Activated CD4-positive, alpha-beta T cell treated with anti-CD3 and anti-CD28 coated beads for 1 hour (primary cell): ENCODE measurements around the gene NGF.
"Not testable (repeated sequence)": the region's sequence is repeated elsewhere in the genome, so short reads cannot be mapped to it uniquely, and the experiment has no call there.

Experiments
- DNase-seq: peaks from one replicate; pipeline ENCODE4 v3.0.0-alpha.2; 2020

Gene NGF

DNA sequence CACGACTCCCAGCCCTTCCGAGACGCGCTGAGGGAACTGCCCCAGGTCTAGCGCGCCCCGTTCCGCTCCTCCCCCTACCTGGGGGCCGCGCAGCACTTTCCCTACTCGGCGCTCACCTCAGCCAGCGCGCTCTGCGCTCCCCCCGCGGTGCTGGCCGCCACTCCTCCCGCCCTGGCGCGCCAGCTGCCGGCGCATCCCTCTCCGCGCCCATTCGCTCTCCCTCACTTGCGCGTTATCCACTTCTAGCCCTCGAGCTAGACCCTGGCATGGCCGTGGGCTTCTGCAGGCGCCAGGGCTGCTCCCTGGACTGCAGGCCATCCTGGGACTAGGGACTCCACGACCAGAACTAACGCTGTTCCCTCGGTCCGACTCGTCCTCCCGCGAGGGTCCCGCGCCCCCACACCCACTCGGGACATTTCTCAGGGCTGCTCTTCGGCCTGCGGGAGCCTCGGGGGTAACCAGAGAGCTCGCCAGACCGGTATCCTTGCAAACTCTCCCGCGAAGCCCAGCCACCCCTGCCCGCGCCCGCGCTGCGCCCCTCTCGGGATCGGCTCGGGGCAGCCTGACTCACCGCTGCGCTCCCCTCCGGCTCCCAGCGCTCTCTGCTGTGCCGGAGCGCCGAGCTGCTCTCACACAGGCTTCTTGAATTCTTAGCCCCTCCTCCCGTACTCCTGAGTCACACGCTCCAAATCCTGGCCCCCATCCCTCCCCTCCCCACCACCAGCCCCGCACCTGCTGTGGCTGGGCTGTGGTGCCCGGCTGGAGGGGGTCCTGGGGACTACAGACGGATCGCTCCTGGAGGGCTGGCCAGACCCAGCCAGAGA, at the start of gene NGF:
Gene NGF (minus strand): TSS at position 617 of the 824 bp plus-strand sequence. CDS start 51,454 bp downstream, outside the sequence.
- no peak for DNase-seq

DNA sequence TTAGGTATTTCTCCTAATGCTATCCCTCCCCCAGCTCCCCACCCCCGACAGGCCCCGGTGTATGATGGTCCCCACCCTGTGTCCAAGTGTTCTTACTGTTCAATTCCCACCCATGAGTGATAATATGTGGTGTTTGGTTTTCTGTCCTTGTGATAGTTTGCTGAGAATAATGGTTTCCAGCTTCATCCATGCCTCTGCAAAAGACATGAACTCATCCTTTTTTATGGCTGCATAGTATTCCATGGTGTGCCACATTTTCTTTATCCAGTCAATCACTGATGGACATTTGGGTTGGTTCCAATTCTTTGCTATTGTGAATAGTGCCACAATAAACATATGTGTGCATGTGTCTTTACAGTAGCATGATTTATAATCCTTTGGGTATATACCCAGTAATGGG, 45.4 kb upstream of the NGF start:
- DNase-seq: not testable (repeated sequence)

DNA sequence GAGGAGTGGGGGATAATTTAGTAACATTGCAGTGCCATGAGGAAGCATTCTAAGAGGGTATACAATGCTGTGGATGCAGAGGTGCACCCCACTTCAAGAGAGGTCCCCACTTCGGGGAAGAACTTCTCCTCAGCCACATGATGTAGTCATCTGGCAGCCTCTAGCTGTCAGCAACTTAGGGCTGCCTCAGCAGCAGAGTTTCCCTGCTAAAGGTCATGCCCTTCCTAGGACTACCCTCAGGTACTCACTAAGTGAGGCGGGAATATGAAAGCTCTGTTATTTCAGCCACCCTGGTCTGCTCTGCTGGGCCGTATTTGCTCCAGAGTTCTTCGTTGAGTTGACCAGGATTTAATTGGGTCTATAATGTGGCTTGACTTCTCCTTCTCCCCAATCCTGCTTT, 41.9 kb upstream of the NGF start:
- no peak for DNase-seq

- DNase-seq: no peak
These were observed 39.4 kb upstream of the NGF start for GRCh38 chr1:115377411-115377810.

DNA sequence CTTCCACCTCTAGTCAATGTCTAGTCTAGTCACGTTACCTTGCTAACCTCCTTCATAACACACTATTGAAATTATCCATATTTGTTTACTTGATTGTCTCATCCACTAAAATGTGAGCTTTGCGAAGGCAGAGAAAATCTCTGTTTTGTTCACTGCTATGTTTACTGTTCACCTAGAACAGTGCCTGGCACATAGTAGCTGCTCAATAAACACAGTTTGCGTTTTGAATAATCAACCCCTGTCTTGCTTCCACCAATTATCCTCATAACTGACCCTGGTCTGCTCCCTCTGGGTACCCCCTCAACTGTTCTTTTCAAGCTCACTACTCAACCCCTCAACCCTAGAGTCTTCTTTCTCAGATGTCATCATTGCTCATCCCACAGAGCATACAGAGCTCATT, 36.5 kb upstream of the NGF start:
- no peak for DNase-seq

DNA sequence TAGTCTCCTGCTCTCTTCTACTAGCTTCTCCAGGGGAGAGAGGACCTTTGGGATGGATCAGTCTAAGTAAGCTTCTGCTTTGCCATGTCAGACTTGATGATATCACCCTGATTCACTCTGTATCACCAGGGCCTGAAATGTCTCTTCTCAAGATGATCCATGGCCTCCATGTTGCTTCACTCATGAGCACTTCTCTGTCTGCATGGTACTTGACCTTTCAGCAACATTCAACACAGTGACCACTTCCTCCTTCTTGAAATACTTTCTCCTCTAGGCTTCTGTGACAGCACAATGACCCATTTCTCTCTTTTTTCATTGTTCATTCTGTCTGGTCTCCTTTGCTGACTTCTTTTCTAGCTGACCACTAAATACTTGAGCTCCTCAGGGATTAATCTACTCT, 35.3 kb upstream of the NGF start:
- no peak for DNase-seq

DNA sequence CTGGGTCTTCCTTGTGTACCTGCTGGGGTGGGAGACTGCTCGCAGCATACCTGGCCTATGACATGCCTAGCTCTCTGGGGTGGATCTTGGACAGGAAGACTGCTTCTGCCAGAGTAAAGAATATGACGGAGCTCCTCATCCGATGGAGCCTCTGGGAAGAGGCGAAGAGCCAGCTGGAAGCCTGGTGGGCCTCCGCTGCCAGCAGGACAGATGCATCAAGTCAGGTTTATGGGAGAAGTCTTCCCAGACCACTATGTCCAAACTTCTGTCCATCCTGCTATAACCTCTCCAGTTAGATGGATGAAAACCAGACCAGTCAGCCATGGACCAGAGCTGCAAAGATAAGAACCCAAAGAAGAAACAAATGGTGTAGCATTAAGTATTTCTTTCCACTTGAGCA, 27.7 kb upstream of the NGF start:
- DNase-seq: no peak

- DNase-seq: no peak
These were observed 26.7 kb upstream of the NGF start for GRCh38 chr1:115364780-115365155.

DNA sequence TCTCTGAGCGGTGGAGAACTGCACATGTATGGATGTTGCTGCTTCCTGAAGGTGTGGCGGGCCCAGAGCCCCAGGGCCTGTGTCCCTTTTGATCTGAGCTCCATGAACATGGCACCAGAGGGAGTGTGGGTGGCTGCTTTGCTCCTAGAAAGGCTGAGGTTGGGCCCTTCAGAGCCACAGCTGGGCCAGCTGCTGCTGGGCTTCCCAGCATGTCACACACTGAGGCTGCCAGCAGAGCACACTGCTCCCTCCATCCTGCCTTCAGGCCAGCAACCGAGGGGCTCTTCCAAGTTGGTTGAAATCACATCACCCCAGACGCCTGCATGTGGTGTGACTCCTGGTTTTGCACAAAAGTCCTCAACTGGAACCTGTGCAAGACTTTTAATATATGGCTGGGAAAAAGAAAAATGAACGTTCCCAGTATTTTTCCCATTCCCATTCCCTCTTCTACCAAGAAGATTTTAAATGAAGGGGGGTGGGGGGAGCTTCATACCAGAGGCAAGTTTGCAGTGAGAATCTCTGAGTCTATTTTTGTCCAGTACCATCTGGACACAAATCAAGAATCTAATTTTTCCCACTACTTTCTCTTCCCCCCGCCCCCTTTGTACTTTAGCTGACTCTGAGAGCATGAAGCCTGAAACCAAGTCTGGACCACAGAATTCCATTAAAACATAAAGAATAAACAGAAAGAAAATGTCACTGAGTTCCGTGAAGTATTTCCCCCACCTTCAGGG, 26.2 kb upstream of the NGF start:
- no peak for DNase-seq

DNA sequence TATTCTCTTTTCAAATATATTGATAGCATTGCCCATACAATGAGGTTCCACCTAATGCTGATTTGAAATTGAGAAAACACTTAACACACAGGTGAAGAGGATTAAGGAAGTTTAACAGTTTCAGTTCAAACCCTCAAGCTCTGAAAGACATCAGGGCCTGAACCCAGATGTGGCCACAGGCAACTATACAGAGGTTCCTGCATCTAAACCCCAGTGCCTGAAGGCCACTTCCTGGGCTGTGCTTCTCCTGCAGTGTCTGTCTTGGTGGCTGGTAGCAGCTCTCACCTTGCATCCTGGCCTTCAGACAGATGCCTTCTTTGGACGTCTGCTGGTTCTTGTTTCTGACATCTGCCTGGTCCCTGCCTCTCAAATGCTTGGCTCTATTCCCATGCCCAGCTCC, 25.1 kb upstream of the NGF start:
- no peak for DNase-seq

DNA sequence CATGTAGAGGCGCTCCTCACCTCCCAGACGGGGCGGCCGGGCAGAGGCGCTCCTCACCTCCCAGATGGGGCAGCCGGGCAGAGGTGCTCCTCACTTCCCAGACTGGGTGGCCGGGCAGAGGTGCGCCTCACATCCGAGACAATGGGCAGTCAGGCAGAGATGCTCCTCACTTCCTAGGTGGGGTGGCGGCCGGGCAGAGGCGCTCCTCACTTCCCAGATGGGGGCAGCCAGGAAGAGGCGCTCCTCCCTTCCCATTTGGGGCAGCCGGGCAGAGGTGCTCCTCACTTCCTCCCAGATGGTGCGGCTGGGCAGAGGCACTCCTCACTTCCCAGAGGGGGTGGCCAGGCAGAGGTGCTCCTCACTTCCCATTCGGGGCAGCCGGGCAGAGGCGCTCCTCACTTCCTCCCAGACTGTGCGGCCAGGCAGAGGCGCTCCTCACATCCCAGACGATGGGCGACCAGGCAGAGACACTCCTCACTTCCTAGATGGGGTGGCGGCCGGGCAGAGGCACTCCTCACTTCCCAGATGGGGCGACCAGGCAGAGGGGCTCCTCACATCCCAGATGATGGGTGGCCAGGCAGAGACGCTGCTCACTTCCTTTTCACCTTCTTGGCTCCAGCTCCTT, 22.6 kb upstream of the NGF start:
- DNase-seq: not testable (repeated sequence)

- DNase-seq: not testable (repeated sequence)
These were observed 21.9 kb upstream of the NGF start for GRCh38 chr1:115359787-115360452.

GRCh38 chr1:115356356-115356755, 18.3 kb upstream of the NGF start:
- DNase-seq: no peak

DNA sequence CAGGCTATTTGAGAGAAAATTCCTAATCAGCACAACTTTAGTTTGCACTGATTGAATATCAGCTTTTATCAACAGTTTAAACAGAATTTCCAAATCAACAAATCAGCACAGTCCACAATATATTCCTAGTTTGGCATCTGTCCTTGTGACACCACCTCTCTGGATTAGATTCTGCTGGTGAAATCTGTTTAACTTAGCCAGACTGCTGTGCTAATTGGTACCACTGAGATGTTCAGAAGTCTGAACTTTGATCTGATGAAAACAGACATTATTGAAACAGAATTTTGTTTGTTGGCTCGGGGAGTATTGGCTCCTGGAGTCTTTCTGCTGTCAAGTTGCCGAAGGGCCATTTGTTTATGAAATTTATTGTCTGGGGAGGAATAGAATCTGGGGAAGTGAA, 17.0 kb upstream of the NGF start:
- DNase-seq: no peak

DNA sequence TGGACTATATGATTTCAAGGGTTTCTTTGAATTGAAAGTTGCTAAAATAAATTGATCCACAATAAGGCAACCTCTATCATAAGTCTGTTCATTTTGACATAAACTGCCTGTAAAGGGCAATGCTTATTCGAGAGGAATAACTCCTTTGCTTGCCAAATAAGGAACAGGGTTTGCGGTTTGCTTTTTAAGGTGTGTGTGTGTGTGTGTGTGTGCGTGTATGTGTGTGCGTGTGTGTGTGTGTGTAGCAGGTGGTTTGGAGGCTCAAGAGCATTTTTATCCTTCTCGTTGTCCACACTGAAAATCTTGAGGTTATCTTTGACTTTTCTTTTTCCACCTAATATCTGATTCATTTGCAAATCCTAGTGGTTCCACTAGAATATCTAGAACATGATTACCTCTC, 13.1 kb upstream of the NGF start:
- DNase-seq: no peak

DNA sequence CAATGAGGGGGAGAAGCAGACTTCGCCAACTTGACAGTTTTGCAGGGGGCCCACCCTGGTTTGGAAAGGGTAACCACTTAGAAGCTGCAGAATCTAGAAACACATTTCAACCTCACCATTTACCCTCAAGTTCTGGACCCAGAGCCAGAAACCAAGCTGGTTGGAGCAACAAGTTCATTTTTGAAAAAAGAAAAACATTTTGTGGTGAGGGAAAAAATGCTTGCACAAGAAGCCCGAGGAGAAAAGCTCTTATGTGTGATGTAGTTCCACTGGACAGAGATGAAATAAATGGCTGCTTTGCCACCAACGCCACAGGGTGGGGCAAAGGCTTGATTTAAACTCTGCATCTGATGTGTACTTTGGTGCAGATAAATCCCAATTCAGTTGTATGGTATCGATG, 10.6 kb upstream of the NGF start:
- DNase-seq: no peak

DNA sequence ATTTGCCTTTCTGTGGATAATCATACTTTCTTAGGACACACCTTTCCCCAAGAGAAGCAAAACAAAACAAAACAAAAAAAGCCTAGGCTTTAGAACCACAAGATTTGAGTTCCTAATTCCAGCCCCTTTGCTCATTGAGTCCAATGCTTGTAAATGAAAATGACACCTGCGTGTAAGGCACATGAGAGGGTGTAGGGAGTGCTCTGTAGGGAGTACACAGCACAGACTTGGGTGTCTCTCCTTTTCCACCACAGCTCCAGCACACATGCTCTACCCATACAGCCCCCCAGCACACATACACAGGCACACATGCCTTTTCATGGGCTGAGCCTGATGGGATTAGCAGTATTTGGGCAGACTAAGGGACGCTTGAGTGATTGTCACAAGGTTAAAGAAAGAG, 9.2 kb upstream of the NGF start:
- DNase-seq: no peak

DNA sequence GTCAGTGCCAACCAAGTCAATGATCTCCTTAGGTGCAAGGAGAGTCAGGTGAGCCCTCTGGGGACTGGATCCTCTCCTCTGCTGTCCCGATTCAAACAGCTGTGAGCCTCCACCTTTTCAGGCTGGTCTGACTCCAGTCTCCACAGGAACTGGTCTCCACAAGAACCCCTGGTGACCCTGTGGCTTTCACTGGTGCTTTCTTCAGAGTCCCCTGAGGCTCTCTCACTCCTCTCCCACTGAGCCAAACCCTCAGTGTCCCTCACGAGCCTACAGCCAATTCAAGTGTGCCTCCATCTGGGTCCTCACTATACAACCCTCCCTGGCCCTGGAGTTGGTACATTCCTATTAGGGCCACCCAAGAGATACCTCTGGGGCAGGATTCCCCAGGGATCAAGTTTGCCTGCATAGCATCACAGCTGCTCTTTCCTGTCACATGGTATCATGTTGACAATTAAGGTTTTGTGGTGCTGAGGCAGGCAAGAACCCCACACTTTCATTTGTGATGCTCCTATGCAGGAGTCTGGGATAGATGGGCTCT, 5.2 kb upstream of the NGF start:
- DNase-seq: no peak

DNA sequence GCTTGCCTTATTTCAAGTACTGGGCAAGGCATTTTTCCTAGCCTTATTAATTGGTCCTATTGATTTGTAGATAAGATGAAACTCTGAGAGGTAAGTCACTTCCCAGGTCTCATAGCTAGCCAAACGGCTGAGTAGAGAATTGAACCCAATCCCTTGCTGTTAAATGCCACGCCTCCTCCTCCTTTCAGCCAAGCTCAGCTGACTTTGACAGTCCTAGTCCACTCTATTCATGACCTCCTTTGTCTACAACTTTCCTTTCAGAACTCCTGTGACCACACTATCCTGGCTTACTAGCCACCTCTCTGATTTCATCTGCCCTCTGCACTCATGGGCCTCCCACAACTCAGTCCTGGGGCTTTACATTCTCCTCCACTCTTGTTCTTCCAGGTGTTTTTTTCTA, 3.9 kb upstream of the NGF start:
- DNase-seq: no peak

DNA sequence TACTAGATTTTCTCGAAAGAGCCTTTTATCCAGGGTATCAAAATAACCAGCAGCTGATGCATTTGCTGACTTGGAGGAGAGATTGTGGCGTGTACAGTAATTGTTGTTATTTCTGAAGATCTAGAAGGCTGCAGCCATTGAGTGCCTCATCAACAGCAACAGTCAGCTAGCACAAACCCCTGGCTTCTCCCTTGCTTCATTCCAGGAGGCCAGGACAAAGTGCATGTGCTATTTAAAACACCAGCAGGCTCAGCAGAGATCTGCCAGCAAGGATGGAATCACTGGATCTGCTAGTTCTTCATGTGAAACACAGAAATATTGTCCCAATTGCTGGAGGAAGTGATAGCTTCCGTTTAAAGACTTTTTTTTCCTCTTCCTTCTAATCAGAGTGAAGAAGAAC, 2.8 kb upstream of the NGF start:
- no peak for DNase-seq

DNA sequence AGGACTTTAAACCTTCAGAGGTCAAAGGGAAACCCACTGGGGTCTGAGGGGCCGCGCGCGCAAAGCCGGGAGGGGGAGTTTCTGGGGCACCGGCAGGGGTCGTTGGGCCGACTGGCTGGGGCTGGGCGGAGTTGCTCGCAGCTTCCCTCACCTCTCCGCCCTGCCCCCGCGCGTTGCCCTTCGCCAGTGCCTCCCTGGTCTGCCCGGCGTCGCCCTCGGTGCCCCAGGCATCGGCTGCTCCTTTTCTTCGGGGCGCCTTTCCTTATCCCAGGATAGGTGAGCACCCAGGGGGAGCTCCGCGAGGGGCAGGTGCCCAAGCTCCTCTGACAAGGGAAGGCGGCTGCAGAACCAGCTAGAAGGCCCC, 390 bp upstream of the NGF start:
- no peak for DNase-seq

DNA sequence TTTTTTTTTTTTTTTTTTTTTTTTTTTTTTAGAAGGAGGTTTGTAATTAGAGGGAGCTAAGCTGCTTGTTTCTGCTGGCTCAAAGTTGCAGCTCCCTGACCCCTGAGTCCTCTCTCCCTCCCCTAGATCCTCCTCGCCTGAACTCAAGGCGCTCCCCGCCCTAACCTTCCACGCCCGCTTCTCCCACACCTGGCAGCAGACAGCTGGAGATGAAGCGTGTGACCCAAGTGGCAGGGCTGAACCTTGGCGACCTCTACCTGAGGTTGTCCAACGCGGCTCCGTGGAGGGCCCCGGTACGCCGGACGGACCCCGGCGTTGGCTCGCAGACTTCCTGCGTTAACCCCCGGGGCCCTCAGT, 795 bp downstream of the NGF start:
- DNase-seq: no peak

DNA sequence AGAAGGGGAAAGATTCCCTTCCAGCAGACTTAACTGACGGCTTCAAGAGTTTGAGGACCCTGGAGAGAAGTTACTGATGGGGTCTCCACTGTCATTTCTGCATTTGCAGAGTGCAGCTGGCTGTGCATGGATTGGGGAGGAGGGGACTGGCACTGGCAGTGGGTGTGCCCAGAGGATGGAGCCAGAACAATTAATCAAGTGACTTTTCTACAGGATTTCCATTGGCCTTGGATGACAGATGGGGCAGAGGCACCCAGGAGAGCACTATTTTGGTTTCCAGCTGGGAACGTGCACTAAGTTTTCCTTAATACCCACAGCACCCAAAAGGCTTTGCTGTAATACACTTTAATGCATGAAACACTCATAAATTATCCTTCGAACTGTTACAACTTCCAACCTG, 1.3 kb downstream of the NGF start:
- no peak for DNase-seq
